HG03139 (cell line): ENCODE results near the gene GJC3.
"Not testable (repeated sequence)": the region's sequence is repeated elsewhere in the genome, so short reads cannot be mapped to it uniquely, and the experiment has no call there.

Experiments
- ATAC-seq: cut with Tn5 transposase; IDR thresholded peaks from one replicate; pipeline ENCODE4 v1.9.1; 2021; ENCODE audit not compliant: unreplicated experiment

GJC3 gene, protein sequence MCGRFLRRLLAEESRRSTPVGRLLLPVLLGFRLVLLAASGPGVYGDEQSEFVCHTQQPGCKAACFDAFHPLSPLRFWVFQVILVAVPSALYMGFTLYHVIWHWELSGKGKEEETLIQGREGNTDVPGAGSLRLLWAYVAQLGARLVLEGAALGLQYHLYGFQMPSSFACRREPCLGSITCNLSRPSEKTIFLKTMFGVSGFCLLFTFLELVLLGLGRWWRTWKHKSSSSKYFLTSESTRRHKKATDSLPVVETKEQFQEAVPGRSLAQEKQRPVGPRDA

DNA sequence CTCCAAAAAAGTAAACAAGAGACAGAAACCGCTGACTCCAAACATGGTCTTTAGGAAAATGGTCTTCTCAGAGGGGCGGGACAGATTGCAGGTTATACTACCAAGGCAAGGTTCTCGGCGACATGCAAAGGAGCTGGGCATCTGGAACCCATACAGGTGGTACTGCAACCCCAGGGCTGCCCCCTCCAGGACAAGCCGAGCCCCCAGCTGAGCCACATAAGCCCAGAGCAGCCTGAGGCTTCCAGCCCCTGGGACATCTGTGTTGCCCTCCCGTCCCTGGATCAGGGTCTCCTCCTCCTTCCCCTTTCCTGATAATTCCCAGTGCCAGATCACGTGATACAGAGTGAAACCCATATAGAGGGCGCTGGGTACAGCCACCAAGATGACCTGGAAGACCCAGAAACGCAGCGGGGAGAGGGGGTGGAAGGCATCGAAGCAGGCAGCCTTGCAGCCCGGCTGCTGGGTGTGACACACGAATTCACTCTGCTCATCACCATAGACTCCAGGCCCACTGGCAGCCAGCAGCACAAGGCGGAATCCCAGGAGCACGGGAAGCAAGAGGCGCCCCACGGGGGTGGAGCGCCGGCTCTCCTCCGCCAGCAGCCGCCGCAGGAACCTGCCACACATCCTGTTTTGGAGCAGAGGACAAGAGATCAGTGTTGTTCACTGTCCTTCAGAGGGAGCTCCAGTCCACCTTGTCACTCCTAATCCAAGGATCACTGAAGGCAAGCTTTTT is at the start of gene GJC3:
GJC3 (minus strand) TSS at position 627 of the 736 bp plus-strand sequence; CDS start at position 627, 0 bp downstream.
- no peak for ATAC-seq

DNA sequence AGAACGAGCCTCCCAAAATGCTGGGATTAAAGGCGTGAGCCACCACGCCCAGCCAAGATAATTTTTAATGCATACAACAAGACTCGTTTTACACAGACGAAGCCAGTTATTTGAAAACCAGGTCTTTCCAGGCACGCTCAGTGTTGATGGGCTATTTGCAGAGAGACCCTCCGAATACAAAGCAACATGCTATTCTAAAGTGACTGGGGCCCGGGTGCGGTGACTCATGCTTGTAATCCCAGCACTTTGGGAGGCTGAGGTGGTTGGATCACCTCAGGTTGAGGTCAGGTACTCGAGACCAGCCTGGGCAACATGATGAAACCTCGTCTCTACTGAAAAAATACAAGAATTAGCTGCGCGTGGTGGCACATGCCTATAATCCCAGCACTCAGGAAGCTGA is 47.2 kb upstream of the GJC3 start:
- no peak for ATAC-seq

DNA sequence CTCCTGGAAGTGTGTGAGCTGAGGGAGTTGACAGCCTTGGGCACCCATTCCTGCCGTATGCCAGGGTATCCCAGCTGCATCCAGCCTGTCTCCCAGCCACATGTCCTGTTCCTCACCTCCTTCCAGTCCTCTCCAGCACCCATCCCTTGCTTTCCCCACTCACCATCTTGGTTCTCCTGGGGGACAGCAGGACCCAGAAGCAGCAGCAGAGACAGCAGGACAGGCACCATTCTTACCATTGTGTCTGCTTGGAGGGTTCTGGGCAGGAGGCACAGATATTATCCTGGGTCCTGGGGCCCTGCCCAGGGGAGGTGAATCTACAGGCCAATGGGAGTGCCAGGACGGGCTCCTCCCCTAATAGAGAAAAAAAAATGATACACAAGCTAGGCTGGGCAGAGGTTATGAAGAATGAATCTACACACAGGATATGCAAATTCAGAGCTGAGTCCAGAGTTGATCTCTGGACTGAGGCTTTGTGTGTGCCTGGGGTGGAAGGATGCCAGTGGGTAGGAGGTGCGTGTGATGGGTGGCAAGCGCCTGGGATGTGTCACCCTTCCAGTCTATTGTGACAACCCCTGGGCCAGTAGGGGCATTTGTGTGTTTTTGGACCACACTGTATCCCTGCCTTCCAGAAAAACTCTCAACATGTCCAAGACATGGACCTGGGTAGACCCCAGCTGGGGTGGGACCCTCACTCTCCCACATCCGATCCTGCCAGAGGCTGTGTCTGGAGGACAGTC is 46.5 kb upstream of the GJC3 start, which contains the start of gene AZGP1:
AZGP1 (minus strand) TSS at position 250 of the 740 bp plus-strand sequence; CDS start at position 239, 11 bp downstream.
- no peak for ATAC-seq

DNA sequence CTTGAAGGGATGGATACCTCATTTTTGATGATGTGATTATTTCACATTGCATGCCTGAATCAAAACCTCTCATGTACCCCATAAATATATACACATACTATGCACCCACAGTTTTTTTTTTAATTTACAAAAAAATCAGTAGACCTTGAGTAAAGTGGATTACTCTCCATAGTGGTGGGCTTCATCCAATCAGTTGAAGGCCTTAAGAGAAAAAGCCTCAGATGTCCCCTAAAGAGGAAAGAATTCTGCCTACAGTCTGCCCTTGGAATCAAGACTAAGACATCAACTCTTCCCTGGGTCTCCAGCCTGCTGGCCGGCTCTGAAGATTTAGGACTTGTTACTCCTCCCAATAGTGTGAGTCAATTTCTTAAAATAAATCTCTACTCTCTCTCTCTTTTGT is 45.3 kb upstream of the GJC3 start:
- ATAC-seq: no peak

DNA sequence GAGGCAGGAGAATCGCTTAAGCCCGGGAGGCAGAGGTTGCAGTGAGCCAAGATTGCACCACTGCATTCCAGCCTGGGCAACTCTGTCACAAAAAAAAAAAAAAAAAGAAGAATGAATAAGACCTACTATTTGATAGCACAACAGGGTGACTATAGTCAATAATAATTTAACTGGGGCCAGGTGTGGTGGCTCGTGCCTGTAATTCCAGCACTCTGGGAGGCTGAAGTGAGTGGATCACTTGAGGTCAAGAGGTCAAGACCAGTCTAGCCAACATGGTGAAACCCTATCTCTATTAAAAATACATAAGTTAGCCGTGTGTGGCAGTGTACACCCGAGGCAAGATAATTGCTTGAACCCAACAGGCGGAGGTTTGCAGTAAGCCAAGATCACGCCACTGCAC is 44.4 kb upstream of the GJC3 start:
- not testable (repeated sequence) for ATAC-seq

DNA sequence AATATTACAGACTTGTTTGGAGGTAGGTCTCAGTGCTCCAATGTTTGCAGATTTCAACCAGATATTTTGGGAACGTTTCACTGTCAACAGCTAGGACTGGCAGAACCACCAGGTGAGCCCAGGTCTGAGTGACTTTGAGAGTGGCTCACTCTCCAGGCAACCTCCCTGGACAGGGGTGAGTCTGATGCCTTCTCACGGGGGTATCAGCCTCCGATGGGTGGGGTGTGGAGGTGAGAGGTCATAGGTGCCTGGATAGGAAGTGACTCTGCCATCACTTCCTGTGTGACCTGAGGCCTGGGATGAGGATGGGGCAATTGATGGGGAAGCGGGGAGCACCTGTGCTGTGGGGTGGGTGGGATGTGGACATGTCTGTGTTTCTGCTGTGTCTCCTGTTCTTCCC is 41.8 kb upstream of the GJC3 start:
- no peak for ATAC-seq

DNA sequence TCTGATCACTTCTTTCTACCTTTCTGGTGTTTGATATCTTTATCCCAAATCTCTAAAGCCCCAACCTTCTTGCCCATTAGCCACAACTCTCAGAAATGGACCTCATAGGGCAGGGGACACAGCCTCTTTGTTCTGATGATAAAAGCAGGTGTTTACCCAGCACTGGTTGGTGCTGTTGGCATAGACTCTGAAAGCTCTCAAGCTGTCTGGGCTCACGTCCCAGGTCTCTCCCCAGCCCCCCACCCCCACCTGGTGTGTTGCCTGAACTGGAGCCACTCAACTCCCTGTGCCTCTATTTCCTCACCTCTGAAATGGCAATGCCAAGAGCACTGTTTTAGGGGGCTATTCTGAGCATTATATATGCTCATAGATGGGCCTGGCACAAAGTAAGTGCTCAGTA is 40.4 kb upstream of the GJC3 start:
- not testable (repeated sequence) for ATAC-seq

DNA sequence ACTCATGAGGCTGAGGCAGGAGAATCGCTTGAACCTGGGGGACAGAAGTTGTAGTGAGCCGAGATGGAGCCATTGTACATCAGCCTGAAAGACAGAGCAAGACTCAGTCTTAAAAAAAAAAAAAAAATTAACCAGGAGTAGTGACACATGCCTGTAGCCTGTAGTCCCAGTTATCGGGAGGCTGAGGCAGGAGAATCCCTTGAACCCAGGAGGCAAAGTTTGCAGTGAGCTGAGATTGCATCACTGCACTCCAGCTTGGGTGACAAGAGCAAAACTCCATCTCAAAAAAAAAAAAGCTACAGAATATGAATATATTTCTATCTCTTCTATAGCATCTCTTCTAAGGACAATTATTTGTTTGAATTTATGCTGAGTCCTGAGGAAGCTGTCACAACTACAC is 39.9 kb upstream of the GJC3 start:
- ATAC-seq: no peak

DNA sequence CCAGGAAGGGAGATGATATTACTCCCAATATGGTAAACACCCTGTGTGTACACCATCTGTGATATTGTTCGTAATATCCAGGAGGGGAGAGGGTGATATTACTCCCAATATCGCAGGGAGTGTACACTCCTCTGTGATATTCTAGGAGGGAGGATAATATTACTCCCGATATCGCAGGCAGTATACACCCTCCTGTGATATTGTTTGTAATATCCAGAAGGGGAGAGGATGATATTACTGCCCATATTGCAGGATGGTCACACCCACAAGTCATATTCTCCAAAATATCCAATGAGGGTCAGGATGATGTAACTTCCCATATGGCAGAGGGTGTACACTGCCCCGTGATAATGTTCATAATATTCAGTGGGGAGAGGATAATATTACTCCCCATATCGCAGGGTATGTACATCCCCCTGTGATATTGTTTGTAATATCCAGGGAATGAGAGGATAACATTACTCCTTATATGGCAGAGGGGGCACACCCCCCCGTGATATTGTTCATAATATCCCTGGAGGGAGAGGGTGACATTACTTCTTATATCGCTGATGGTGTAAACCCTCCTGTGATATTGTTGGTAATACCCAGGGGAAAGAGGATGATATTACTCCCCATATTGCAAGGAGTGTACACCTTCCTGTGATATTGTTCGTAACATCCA is 29.3 kb upstream of the GJC3 start:
- no peak for ATAC-seq

DNA sequence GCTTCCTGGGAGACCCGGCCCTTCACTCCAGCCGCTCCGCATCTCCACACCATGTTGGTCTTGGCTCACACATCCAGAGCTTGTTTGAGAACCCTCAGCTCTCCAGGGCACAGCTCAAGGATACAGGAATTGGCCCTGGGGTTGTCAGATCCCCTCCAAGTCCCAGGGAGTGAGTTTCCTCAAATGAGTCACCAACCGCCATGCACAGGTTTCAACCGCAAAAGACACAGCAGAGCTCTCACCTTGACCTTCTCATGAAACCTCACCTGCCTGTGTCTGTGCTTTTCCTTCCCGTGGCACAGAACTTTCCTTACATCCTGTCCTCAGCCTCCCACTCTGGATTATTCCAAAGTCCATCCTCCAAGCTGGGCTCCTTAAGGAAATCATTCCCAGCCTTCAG is 25.8 kb upstream of the GJC3 start:
- ATAC-seq: no peak

DNA sequence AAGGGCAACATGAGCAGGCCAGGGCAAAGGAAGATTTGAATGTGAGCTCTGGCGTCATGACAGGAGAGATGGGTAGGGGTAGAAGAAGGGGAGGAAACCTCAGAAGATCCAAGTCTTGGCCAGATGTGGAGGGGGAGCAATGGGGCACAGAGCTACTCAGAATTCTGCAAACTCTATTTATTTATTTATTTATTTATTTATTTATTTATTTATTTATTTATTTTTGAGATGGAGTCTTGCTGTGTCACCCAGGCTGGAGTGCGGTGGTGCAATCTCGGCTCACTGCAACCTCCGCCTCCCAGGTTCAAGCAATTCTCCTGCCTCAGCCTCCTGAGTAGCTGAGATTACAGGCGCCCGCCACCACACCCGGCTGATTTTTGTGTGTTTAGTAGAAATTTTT is 25.2 kb upstream of the GJC3 start:
- not testable (repeated sequence) for ATAC-seq

DNA sequence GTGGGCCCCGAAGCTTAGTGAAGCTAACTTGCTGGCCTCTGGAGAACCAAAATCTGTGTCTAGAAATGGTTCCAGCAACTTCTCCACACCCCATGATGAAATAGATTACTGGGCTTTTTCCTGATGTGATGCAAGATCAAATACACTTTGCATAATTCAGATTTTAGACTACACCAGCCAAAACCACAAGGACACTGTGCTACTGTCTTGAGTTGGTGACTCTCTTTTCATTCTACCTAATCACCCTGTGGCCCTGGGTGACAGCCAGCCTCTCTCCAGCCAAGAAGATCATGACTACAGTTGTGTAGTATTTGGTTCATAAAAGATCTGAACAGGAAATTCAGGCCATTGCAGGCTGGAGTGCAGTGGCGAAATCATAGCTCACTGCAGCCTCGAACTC is 24.2 kb upstream of the GJC3 start:
- ATAC-seq: no peak

DNA sequence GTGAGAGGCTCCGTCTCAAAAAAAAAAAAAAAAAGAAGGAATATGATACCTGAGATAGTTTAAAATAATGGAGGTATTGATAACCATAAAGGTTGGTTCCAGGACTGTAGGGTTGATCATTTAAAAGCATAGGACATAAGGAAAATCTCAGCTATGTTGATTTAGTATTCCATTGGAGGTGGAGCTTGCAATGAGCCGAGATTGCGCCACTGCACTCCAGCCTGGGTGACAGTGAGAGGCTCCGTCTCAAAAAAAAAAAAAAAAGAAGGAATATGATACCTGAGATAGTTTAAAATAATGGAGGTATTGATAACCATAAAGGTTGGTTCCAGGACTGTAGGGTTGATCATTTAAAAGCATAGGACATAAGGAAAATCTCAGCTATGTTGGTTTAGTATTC is 23.2 kb upstream of the GJC3 start:
- not testable (repeated sequence) for ATAC-seq

DNA sequence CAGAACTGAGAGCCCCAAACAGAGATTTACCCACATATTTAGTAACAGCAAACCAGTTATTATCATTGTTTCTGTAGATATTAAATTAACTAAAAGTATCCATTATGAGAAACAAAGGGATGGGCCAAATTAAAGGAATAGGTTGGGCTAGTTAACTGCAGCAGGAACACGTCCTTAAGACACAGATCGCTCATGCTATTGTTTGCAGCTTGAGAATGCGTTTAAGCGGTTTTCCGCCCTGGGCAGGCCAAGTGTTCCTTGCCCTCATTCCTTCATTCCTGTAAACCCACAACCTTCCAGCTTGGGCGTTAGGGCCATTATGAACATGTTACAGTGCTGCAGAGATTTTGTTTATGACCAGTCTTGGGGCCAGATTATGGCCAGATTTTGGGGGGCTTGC is 21.4 kb upstream of the GJC3 start:
- not testable (repeated sequence) for ATAC-seq

DNA sequence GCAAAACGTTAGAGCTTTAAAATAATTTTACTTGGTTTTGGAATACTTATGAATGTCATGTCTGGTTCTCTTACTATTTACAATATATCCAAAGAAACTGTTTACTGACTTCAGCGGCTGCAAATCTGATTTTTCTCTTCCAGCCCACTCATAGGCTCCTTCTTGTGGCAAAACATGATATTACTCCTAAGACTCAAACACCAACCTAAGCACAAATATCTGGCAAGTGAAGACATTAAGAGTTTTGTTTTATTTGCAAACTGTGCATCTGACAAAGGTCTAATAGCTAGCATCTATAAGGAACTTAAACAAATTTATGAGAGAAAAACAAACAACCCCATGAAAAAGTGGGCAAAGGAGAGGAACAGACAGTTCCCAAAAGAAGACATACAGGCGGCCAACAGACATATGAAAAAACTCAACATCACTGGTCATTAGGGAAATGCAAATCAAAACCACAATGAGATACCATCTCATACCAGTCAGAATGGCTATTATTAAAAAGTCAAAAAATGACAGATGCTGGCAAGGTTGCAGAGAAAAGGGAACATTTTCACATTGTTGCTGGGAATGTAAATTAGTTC is 20.3 kb upstream of the GJC3 start:
- no peak for ATAC-seq

DNA sequence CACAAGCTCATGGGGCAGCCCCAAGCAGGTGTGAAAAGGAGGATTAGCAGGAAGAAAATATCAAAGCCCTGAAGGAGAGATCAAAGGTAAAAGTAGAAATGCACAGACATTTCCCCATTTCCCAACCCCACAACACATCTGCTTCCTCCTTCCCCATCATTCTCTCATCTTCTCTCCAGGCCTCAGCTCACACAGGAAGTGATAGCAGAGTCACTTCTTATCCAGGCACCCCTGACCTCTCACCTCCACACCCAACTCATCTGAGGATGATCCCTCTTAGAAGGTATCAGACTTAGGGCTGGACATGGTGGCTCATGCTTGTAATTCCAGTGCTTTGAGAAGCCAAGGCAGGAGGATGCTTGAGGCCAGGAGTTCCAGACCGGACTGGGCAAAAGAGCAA is 18.2 kb upstream of the GJC3 start:
- no peak for ATAC-seq

DNA sequence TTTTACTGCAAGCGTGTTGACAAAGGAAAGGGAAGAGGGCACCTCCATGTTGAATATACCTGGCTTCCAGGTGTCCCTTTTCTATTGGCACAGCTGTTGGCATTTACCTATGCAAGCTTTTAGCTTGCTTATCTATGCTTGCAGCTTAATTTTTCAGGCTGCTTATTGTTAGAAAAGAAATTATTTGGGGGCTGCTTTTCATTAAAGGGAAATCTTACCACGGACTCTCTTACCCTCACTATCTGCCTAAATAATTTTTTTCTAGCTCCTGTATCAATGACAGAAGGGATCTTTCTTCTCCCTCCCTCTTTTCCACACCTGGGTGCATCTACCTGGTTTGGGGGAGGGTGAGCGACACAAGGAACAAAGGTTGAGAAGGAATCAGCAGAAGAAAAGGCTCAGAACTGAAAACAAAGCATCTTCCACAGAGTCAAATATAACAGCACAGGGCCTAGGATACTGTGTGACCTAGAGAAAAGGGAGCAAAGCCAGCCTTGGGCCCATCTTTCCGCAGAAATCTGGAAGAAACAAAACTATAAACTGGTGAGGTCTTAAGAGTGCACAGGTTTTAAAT is 15.2 kb upstream of the GJC3 start:
- ATAC-seq: no peak

DNA sequence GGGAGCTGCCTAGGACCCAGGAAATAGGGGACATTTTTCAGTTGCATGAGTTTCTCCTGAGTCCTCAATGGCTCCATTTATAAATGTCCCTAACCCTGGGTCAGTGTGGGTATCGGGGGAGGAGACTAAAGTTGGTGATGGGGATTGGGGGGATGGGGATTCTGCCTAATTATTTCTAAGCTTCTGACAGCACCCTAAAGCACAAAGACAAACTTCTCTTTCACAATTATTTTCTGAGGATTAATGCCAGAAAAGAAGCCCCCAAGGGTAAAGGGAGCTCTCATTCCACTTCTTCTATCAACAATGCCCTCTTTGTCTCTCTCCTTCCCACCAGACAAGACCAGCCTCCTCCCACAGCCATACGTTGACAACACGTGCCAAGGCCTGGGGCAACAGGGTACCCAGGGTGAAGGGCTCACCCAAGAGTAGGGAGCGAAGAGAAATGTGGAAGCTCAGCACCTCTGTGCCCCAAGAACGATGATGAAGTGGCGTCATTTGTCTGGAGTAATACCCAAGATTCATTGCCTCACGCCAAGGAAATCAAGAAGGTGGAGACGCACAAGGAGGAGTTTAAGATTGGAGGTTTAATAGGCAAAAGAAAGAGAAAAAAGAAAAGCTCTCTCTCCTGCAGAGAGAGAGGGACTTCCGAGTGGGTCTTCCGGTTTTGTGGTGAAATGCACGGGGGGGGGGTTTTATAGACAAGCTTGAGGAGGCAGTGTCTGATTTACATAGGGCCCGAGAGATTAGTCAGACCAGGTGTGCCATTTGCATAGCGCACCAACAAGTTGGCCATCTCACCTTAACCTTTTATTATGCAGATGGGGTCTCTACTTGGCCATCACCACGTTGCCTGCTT is 14.4 kb upstream of the GJC3 start:
- ATAC-seq: no peak

DNA sequence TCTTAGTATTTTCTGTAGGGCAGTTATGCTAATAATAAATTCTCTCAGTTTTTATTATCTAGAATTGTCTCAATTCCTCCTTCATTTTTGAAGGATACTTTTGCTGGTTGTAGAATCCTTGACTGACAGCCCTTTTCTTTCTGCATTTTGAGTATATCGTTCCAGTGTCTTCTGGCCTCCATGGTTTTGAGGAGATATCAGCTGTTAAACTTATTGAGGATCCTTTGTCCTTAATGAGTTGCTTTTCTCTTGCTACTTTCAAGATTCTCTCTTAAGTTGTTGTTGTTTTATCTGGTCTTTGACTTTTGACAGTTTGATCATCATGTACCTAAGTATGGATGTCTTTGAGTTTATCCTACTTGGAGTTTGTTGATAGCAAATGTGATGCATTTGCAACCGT is 8.9 kb upstream of the GJC3 start:
- ATAC-seq: no peak

DNA sequence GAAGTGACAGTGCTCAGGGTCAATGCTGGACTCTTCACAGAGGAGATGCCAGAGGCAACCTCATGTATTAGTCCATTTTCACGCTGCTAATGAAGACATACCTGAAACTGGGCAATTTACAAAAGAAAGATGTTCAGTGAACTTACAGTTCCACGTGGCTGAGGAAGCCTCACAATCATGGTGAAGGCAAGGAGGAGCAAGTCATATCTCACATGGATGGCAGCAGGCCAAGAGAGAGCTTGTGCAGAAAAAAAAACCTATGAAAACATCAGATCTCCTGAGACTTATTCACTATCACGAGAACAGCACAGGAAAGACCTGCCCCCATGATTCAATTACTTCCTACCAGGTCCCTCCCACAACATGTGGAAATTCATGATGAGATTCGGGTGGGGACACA is 5.6 kb upstream of the GJC3 start:
- ATAC-seq: not testable (repeated sequence)
